ENCODE data around the gene NBPF9. TPM values are rescaled to one million over a fixed set of nuclear protein-coding genes. Genes with fewer than 3 reads are reported as not detected.
"Not testable (repeated sequence)": the region's sequence is repeated elsewhere in the genome, so short reads cannot be mapped to it uniquely, and the experiment has no call there.

Gene NBPF9, protein sequence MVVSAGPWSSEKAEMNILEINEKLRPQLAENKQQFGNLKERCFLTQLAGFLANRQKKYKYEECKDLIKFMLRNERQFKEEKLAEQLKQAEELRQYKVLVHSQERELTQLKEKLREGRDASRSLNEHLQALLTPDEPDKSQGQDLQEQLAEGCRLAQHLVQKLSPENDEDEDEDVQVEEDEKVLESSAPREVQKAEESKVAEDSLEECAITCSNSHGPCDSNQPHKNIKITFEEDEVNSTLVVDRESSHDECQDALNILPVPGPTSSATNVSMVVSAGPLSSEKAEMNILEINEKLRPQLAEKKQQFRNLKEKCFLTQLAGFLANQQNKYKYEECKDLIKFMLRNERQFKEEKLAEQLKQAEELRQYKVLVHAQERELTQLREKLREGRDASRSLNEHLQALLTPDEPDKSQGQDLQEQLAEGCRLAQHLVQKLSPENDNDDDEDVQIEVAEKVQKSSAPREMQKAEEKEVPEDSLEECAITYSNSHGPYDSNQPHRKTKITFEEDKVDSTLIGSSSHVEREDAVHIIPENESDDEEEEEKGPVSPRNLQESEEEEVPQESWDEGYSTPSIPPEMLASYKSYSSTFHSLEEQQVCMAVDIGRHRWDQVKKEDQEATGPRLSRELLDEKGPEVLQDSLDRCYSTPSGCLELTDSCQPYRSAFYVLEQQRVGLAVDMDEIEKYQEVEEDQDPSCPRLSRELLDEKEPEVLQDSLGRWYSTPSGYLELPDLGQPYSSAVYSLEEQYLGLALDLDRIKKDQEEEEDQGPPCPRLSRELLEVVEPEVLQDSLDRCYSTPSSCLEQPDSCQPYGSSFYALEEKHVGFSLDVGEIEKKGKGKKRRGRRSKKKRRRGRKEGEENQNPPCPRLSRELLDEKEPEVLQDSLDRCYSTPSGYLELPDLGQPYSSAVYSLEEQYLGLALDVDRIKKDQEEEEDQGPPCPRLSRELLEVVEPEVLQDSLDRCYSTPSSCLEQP (N-terminal part only)
- 34.5 TPM for polyA plus RNA-seq (ENCODE audit: insufficient read length)

DNA sequence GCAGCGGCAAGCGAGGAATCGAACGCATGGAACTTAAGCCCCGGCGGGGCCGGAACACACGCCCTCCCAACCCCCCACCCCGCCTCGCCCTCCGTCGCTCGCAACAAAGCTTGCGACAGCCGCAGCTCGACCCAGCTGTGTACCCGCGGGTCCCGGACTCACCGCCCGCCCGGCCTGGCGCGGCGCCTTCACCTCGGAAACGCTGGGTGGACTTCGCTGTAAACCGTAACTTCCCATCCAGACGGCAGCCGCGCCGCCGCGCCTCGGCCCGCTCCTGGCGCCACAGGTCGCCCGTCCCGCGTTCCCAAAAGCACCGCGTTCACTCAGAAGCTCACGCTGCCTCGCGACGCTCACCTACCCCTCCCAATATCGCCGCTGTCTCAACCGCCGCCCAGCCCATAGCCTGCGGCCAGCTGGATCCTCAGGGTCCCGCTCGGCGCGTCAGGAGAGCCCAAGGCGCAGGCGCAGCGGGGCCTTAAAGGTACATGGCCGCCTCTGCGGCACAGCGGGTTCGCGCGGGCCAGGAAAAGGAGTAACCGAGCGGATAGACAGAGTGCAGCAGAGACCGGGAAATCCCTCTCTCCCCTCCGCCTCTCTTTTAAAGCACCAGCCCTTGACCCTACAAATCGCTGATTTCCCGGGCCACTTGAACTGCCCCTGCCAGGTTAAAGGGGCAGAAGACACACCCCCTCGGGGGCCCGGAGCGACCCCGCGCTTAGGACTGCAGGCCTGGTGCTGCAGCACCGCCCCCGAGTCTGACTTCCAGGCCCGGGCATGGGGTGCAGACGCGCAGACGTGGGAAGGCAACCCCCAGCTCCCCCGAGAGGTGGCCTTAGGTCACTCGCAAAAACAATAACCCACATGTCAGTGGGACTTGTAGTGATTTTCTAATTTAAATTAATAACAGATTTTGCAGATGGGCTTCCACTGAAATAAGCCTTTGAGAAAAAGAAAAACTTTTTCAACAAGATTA, at the start of gene NBPF9:
Gene NBPF9 (minus strand): TSS at position 443 of the 973 bp plus-strand sequence. CDS start 21,412 bp downstream, outside the sequence.
- not testable (repeated sequence) for DNase-seq (ENCODE audit: low read depth)

DNA sequence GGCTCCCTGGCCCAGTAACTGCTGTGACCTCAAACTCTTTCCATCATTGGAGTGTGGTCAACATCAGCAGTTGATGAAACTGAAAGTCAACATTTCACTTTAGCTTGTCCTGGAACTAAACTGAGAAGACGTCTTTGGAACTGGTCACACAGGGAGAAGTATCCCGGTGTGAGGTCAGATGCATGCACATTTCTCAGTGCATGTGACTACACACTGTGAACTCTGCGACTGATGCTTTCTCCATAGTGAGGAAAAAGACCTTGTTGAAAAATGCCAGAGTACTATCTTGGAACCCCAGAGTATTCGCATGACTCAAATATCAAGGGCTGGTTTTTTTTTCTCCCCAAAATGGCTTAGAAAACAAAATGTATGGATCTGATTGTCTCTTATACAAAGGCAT, 46.6 kb upstream of the NBPF9 start:
- DNase-seq (ENCODE audit: low read depth): not testable (repeated sequence)

- DNase-seq (ENCODE audit: low read depth): not testable (repeated sequence)
Observed at GRCh38 chr1:149137585-149137984, 34.2 kb upstream of the NBPF9 start.

GRCh38 chr1:149130938-149131337, 27.6 kb upstream of the NBPF9 start:
- not testable (repeated sequence) for DNase-seq (ENCODE audit: low read depth)

GRCh38 chr1:149129245-149129644, 25.9 kb upstream of the NBPF9 start:
- not testable (repeated sequence) for DNase-seq (ENCODE audit: low read depth)

- DNase-seq (ENCODE audit: low read depth): not testable (repeated sequence)
Observed at GRCh38 chr1:149126555-149127145, 23.3 kb upstream of the NBPF9 start.

GRCh38 chr1:149123948-149124926, 20.9 kb upstream of the NBPF9 start:
- not testable (repeated sequence) for DNase-seq (ENCODE audit: low read depth)

- not testable (repeated sequence) for DNase-seq (ENCODE audit: low read depth)
Observed at GRCh38 chr1:149112828-149113227, 9.5 kb upstream of the NBPF9 start.

GRCh38 chr1:149110343-149110742, 7.0 kb upstream of the NBPF9 start:
- not testable (repeated sequence) for DNase-seq (ENCODE audit: low read depth)

DNA sequence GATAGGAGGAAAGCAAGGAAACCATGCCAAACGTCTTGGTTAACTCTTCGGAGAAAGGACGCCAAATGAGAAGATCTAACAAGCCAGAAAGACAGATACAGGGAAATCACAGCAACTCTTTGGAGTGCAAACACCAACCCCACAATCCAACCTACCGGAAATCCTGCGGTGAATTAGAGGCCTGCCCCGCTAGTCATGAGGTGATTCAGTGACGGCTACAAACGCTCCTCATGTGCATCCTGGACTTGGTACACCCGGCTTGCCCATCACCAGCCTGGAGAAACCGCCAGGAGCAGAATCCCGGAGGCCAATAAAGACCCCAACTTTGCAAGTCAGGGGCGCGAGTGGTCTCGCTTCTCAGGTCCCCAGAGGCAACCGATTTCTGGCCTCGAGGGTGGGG, 777 bp downstream of the NBPF9 start:
- DNase-seq (ENCODE audit: low read depth): not testable (repeated sequence)

GRCh38 chr1:149098276-149098675, 5.1 kb downstream of the NBPF9 start:
- DNase-seq (ENCODE audit: low read depth): not testable (repeated sequence)

GRCh38 chr1:149093155-149093554, 10.2 kb downstream of the NBPF9 start:
- DNase-seq (ENCODE audit: low read depth): not testable (repeated sequence)

- not testable (repeated sequence) for DNase-seq (ENCODE audit: low read depth)
Observed at GRCh38 chr1:149075505-149076127, 27.7 kb downstream of the NBPF9 start.

- DNase-seq (ENCODE audit: low read depth): not testable (repeated sequence)
Observed at GRCh38 chr1:149064611-149065010, 38.7 kb downstream of the NBPF9 start.

DNA sequence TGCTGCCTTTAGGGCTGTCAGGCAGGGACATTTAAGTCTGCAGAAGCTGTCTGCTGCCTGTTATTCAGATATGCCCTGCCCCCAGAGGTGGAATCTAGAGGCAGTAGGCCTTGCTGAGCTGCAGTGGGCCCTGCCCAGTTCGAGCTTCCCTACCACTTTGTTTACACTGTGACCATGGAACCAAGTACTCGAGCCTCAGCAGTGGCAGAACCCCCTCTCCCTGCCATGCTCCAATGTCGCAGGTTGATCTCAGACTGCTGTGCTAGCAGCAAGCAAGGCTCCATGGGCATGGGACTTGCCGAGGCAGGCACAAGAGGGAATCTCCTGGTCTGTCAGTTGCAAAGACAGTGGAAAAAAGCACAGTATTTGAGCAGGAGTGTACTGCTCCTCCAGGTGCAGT, 60.3 kb downstream of the NBPF9 start:
- not testable (repeated sequence) for DNase-seq (ENCODE audit: low read depth)

GRCh38 chr1:149033916-149034315, 69.4 kb downstream of the NBPF9 start:
- not testable (repeated sequence) for DNase-seq (ENCODE audit: low read depth)

GRCh38 chr1:149024327-149024726, 79.0 kb downstream of the NBPF9 start:
- not testable (repeated sequence) for DNase-seq (ENCODE audit: low read depth)

- DNase-seq (ENCODE audit: low read depth): not testable (repeated sequence)
Observed at GRCh38 chr1:149018577-149018976, 84.8 kb downstream of the NBPF9 start.

DNA sequence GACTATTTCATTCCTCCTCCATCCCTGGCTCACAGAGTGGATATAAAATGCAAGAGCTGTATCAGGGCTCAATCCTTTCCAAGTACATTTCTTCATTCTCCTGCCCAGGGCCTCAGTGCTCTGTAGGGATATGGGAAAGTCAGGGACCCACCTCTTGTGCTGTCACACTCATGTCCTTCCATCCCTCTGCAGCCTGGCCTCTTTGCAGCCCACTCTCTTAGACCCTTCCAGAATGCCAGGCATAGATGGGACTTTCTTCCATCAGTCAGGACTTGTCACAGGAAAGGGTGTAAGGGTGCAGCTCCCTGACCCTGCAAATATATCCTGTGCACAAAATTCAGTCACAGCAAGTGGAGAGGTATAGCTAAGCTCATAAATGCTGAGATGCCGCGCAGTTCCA, 86.7 kb downstream of the NBPF9 start:
- DNase-seq (ENCODE audit: low read depth): not testable (repeated sequence)

Measured in forelimb muscle (tissue), 1 donor.